Measurements from ENCODE around the gene ISG15.
"Not testable (repeated sequence)": the region's sequence is repeated elsewhere in the genome, so short reads cannot be mapped to it uniquely, and the experiment has no call there.

ISG15 gene

GRCh38 chr1:1017397-1018320, 4.4 kb downstream of the ISG15 start:
- H3K27me3 ChIP-seq (ENCODE audit: control insufficient read depth, insufficient read depth, low read length); H3K9ac ChIP-seq (ENCODE audit: low read length); H3K27ac ChIP-seq (ENCODE audit: low read depth, low read length); H3K36me3 ChIP-seq (ENCODE audit: control insufficient read depth, insufficient read depth, low read length); H3K9me3 ChIP-seq (ENCODE audit: control insufficient read depth, insufficient read depth, low read depth, low read length); H3K4me3 ChIP-seq (ENCODE audit: low read depth, low read length): not testable (repeated sequence)
- H3K4me1 ChIP-seq (ENCODE audit: control insufficient read depth, insufficient read depth, low read length) = peaks cover 36% of the 10 kb centered on the region

- not testable (repeated sequence) for H3K4me3 ChIP-seq (ENCODE audit: low read depth, low read length); H3K27ac ChIP-seq (ENCODE audit: low read depth, low read length); H3K27me3 ChIP-seq (ENCODE audit: control insufficient read depth, insufficient read depth, low read length); H3K9me3 ChIP-seq (ENCODE audit: control insufficient read depth, insufficient read depth, low read depth, low read length); H3K36me3 ChIP-seq (ENCODE audit: control insufficient read depth, insufficient read depth, low read length); H3K9ac ChIP-seq (ENCODE audit: low read length)
- peaks cover 39% of the 10 kb centered on the region for H3K4me1 ChIP-seq (ENCODE audit: control insufficient read depth, insufficient read depth, low read length)
These were observed 5.0 kb downstream of the ISG15 start for GRCh38 chr1:1018321-1018685.

- H3K4me3 ChIP-seq (ENCODE audit: low read depth, low read length) = peak overlapping the region; percentile 42
- H3K27me3 ChIP-seq (ENCODE audit: control insufficient read depth, insufficient read depth, low read length) = peaks cover 3% of the 10 kb centered on the region; the same call in 1 of the 2 replicates
- H3K9me3 ChIP-seq (ENCODE audit: control insufficient read depth, insufficient read depth, low read depth, low read length) = no peaks in the 10 kb centered on the region
- no peak overlapping the region for H3K9ac ChIP-seq (ENCODE audit: low read length)
- peaks cover 3% of the 10 kb centered on the region; the same call in 1 of the 2 replicates for H3K36me3 ChIP-seq (ENCODE audit: control insufficient read depth, insufficient read depth, low read length)
- peaks cover 40% of the 10 kb centered on the region for H3K4me1 ChIP-seq (ENCODE audit: control insufficient read depth, insufficient read depth, low read length)
- no peak overlapping the region for H3K27ac ChIP-seq (ENCODE audit: low read depth, low read length)
These were observed 6.1 kb downstream of the ISG15 start for GRCh38 chr1:1019122-1019999.

GRCh38 chr1:1020000-1020404, 6.7 kb downstream of the ISG15 start, which contains the start of gene AGRN:
TSS of gene AGRN (plus strand) at chr1:1020120. CDS start at chr1:1020173, 53 bp downstream.
- peaks cover 38% of the 10 kb centered on the region for H3K4me1 ChIP-seq (ENCODE audit: control insufficient read depth, insufficient read depth, low read length)

GRCh38 chr1:1020415-1021009, 7.2 kb downstream of the ISG15 start:
- Histone ChIP-seq H3K4me1 (ENCODE audit: control insufficient read depth, insufficient read depth, low read length) (peaks cover 42% of the 10 kb centered on the region), H3K27me3 (ENCODE audit: control insufficient read depth, insufficient read depth, low read length) (peaks cover 3% of the 10 kb centered on the region; the same call in 1 of the 2 replicates), H3K4me3 (ENCODE audit: low read depth, low read length) (peak overlapping the region; percentile 87), H3K27ac (ENCODE audit: low read depth, low read length) (no peak overlapping the region), H3K36me3 (ENCODE audit: control insufficient read depth, insufficient read depth, low read length) (peaks cover 3% of the 10 kb centered on the region; the same call in 1 of the 2 replicates), H3K9me3 (ENCODE audit: control insufficient read depth, insufficient read depth, low read depth, low read length) (no peaks in the 10 kb centered on the region), H3K9ac (ENCODE audit: low read length) (peak overlapping the region; percentile 89)

More at GRCh38 chr1:1020000-1020404, 6.7 kb downstream of the ISG15 start, which contains the start of gene AGRN:
- peak within 1 kb of the TSS; percentile 89 for H3K9ac ChIP-seq (ENCODE audit: low read length)
- peak within 1 kb of the TSS; percentile 87 for H3K4me3 ChIP-seq (ENCODE audit: low read depth, low read length)
- no peaks in the 10 kb centered on the region for H3K9me3 ChIP-seq (ENCODE audit: control insufficient read depth, insufficient read depth, low read depth, low read length)
- peaks cover 3% of the 10 kb centered on the region; the same call in 1 of the 2 replicates for H3K27me3 ChIP-seq (ENCODE audit: control insufficient read depth, insufficient read depth, low read length)
- no peak within 1 kb of the TSS for H3K27ac ChIP-seq (ENCODE audit: low read depth, low read length)
- peaks cover 3% of the 10 kb centered on the region; the same call in 1 of the 2 replicates for H3K36me3 ChIP-seq (ENCODE audit: control insufficient read depth, insufficient read depth, low read length)

- Histone ChIP-seq H3K36me3 (ENCODE audit: control insufficient read depth, insufficient read depth, low read length) (peaks cover 8% of the 10 kb centered on the region; the same call in 1 of the 2 replicates), H3K4me1 (ENCODE audit: control insufficient read depth, insufficient read depth, low read length) (peaks cover 49% of the 10 kb centered on the region), H3K27me3 (ENCODE audit: control insufficient read depth, insufficient read depth, low read length) (peaks cover 3% of the 10 kb centered on the region; the same call in 1 of the 2 replicates), H3K27ac (ENCODE audit: low read depth, low read length) (no peak overlapping the region), H3K4me3 (ENCODE audit: low read depth, low read length) (peak overlapping the region; percentile 87), H3K9me3 (ENCODE audit: control insufficient read depth, insufficient read depth, low read depth, low read length) (no peaks in the 10 kb centered on the region), H3K9ac (ENCODE audit: low read length) (peak overlapping the region; percentile 66)
These were observed 8.0 kb downstream of the ISG15 start for GRCh38 chr1:1021010-1021919.

GRCh38 chr1:1021920-1022259, 8.6 kb downstream of the ISG15 start:
- no peaks in the 10 kb centered on the region for H3K9me3 ChIP-seq (ENCODE audit: control insufficient read depth, insufficient read depth, low read depth, low read length)
- H3K4me3 ChIP-seq (ENCODE audit: low read depth, low read length) = peak overlapping the region; percentile 87; the same call in 1 of the 2 replicates
- H3K4me1 ChIP-seq (ENCODE audit: control insufficient read depth, insufficient read depth, low read length) = peaks cover 55% of the 10 kb centered on the region
- H3K27ac ChIP-seq (ENCODE audit: low read depth, low read length) = no peak overlapping the region
- peak overlapping the region; percentile 20 for H3K9ac ChIP-seq (ENCODE audit: low read length)
- peaks cover 3% of the 10 kb centered on the region; the same call in 1 of the 2 replicates for H3K27me3 ChIP-seq (ENCODE audit: control insufficient read depth, insufficient read depth, low read length)
- peaks cover 9% of the 10 kb centered on the region; the same call in 1 of the 2 replicates for H3K36me3 ChIP-seq (ENCODE audit: control insufficient read depth, insufficient read depth, low read length)

- Histone ChIP-seq H3K27ac (ENCODE audit: low read depth, low read length) (no peak overlapping the region), H3K4me3 (ENCODE audit: low read depth, low read length) (no peak overlapping the region), H3K4me1 (ENCODE audit: control insufficient read depth, insufficient read depth, low read length) (peaks cover 58% of the 10 kb centered on the region), H3K9me3 (ENCODE audit: control insufficient read depth, insufficient read depth, low read depth, low read length) (no peaks in the 10 kb centered on the region), H3K27me3 (ENCODE audit: control insufficient read depth, insufficient read depth, low read length) (peaks cover 3% of the 10 kb centered on the region; the same call in 1 of the 2 replicates), H3K9ac (ENCODE audit: low read length) (peak overlapping the region; percentile 20), H3K36me3 (ENCODE audit: control insufficient read depth, insufficient read depth, low read length) (peaks cover 13% of the 10 kb centered on the region)
These were observed 9.2 kb downstream of the ISG15 start for GRCh38 chr1:1022302-1023009.

- Histone ChIP-seq H3K9me3 (ENCODE audit: control insufficient read depth, insufficient read depth, low read depth, low read length) (no peaks in the 10 kb centered on the region), H3K27ac (ENCODE audit: low read depth, low read length) (peak overlapping the region; percentile 97; the same call in 1 of the 2 replicates), H3K4me3 (ENCODE audit: low read depth, low read length) (no peak overlapping the region; the same call in 1 of the 2 replicates), H3K9ac (ENCODE audit: low read length) (no peak overlapping the region), H3K4me1 (ENCODE audit: control insufficient read depth, insufficient read depth, low read length) (peaks cover 58% of the 10 kb centered on the region), H3K27me3 (ENCODE audit: control insufficient read depth, insufficient read depth, low read length) (peaks cover 3% of the 10 kb centered on the region; the same call in 1 of the 2 replicates), H3K36me3 (ENCODE audit: control insufficient read depth, insufficient read depth, low read length) (peaks cover 15% of the 10 kb centered on the region)
These were observed 10.4 kb downstream of the ISG15 start for GRCh38 chr1:1023700-1024099.

All from HUES6 (cell line).